Tibial nerve (tissue), 4 donors: ENCODE data around the gene VOPP1. TPM values are rescaled to one million over a fixed set of nuclear protein-coding genes. Genes with fewer than 3 reads are reported as not detected.

Source experiments
- DNase-seq, 2 donors: peaks; one replicate each; pipeline ENCODE4 v3.0.0-alpha.2; 2019; ENCODE audit warnings: low spot score in 2 of 2
- H3K27ac ChIP-seq, 4 donors: fragments of 200-600 bp; sonication (generic) in 3 of 4; one replicate each; pipeline ENCODE4 v1.5.1; 2017 to 2019; ENCODE audit warnings: mild to moderate bottlenecking in 1 of 4
- H3K27me3 ChIP-seq, 2 donors: fragments of 200-600 bp; sonication (generic) in 1 of 2; one replicate each; pipeline versions ENCODE4 v1.5.1 to v1.6.0; 2017 to 2019
- H3K36me3 ChIP-seq, 3 donors: fragments of 200-600 bp; sonication (generic); one replicate each; pipeline ENCODE4 v1.5.1; 2018 to 2019
- H3K4me1 ChIP-seq, 4 donors: fragments of 200-600 bp; sonication (generic) in 3 of 4; one replicate each; pipeline ENCODE4 v1.5.1; 2017 to 2019
- H3K4me3 ChIP-seq, 4 donors: fragments of 200-600 bp; sonication (generic) in 3 of 4; one replicate each; pipeline ENCODE4 v1.5.1; 2017 to 2019; ENCODE audit warnings: mild to moderate bottlenecking in 1 of 4, moderate library complexity in 1 of 4
- H3K9me3 ChIP-seq, 4 donors: fragments of 200-600 bp; sonication (generic) in 3 of 4; one replicate each; pipeline ENCODE4 v1.5.1; 2017 to 2019
- EP300 ChIP-seq, 2 donors: sonication (generic); formaldehyde crosslinking; IDR thresholded peaks; one replicate each; pipeline ENCODE4 v1.6.1; 2017; ENCODE audit warnings: antibody characterized with exemption in 2 of 2, mild to moderate bottlenecking in 1 of 2
- POLR2A ChIP-seq, 2 donors: fragments of 450-650 bp; IDR thresholded peaks; one replicate each; pipeline ENCODE4 v1.6.1; 2017; ENCODE audit warnings: antibody characterized with exemption in 2 of 2, mild to moderate bottlenecking in 2 of 2, moderate library complexity in 2 of 2
- WGBS, 2 donors: methylation state at CpG; one replicate each; pipeline ENCODE4 v1.1.5; 2018; 5-methylcytosine and 5-hydroxymethylcytosine counted together
- total RNA-seq, 4 donors: library from RNA; depleted of rRNA; stranded (reverse); fragments of >200 nt; gene quantifications; one replicate each; pipeline ENCODE4 v1.1.0, GENCODE V29; 2016
- TF ChIP-seq, protein P1 (sequence below), 5 experiments: fragments of 200-600 bp in 3 of 5; fragments of 450-650 bp in 2 of 5; sonication (generic) in 3 of 5; IDR thresholded peaks; one replicate each; pipeline ENCODE4 v1.5.1; 2016 to 2019; ENCODE audit warnings: antibody characterized with exemption in 5 of 5, mild to moderate bottlenecking in 3 of 5, moderate library complexity in 2 of 5

VOPP1 gene
- total RNA-seq, 4 donors from 2014 or later: 49.2 to 58.5 (median 54.8) TPM

DNA sequence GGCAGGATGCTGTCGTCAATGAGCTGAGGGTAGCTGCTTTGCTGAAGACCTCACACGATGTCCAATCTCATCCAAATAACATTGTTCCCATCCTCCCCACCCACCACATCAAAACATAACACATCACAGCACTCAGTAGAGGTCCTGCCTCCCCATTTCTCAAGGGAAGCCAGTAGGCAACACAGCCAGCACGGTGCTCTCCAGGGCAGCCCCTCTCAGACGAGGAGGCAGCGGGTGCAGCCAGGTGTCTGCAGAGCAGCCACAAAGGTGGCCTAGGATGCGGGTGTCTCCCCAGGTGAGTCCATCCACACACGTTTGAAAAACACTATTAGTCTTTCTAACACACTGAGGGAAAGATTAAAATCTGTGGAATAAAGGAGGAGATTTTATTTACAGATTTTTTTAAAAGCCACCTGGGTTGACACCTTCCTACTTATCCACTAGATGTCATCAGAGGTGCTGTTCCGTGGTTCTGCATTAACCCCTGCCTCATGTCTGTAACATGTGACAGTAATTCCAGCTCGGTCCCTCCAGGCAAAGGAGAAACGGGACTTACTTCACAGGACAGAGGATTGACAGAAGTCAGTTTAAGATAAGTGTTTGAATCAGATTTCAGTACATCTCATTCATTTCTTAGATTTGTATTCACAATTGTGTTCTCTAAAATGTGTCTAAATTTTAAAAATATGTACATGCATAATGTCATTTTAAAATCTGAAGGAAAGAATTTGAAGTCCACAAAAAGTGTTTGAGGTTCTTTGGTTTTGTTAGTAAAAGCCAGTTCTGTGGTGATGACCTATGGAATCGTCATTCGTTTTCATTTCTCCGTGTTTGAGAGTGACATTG lies 139.1 kb downstream of the VOPP1 start:
- WGBS, 2 donors: 58% methylated on average over 13 of the region's 13 CpGs
- Histone ChIP-seq H3K4me3 (no peak overlapping the region), H3K27ac (no peak overlapping the region), H3K27me3 (no peaks in the 10 kb centered on the region), H3K36me3 (peaks cover 0 to 18% (median 0%) of the 10 kb centered on the region in 3 donors), H3K4me1 (no peaks in the 10 kb centered on the region), H3K9me3 (no peaks in the 10 kb centered on the region)
- no peak for TF ChIP-seq POLR2A (IDR thresholded peaks at IDR 0.05)
- TF ChIP-seq, protein P1, sequence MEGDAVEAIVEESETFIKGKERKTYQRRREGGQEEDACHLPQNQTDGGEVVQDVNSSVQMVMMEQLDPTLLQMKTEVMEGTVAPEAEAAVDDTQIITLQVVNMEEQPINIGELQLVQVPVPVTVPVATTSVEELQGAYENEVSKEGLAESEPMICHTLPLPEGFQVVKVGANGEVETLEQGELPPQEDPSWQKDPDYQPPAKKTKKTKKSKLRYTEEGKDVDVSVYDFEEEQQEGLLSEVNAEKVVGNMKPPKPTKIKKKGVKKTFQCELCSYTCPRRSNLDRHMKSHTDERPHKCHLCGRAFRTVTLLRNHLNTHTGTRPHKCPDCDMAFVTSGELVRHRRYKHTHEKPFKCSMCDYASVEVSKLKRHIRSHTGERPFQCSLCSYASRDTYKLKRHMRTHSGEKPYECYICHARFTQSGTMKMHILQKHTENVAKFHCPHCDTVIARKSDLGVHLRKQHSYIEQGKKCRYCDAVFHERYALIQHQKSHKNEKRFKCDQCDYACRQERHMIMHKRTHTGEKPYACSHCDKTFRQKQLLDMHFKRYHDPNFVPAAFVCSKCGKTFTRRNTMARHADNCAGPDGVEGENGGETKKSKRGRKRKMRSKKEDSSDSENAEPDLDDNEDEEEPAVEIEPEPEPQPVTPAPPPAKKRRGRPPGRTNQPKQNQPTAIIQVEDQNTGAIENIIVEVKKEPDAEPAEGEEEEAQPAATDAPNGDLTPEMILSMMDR (IDR thresholded peaks at IDR 0.05): peak in 4 of 5 experiments; percentile 19 to 32 (median 30)
- DNase-seq: no peak

DNA sequence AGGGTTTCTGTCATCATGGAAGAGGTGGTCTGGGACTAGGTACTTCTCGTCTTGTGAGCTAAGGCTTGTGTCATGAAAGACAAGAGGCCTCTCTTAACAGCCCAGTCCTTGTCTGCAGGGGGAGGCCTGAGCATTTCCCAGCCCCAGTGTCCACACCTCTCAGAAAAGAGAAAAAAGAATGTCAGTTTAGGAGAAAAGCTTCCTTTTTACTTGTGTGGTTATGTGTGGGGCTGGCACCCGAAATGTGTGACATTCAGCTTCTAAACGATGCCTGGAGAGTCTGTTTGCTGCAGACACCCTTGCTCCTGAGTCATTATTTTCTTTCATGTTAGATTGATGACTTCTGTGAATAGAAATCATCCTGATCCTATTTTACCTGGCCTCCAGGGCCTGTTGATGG lies 139.8 kb downstream of the VOPP1 start:
- no peak overlapping the region for H3K4me3 ChIP-seq
- no peak for DNase-seq
- H3K27me3 ChIP-seq: no peaks in the 10 kb centered on the region
- peaks cover 0 to 23% (median 0%) of the 10 kb centered on the region in 3 donors for H3K36me3 ChIP-seq
- TF ChIP-seq POLR2A (IDR thresholded peaks at IDR 0.05): no peak
- TF ChIP-seq EP300 (IDR thresholded peaks at IDR 0.05): no peak
- TF ChIP-seq, protein P1 (IDR thresholded peaks at IDR 0.05): no peak
- no peaks in the 10 kb centered on the region for H3K4me1 ChIP-seq
- 66 to 72% methylated on average over 3 of the region's 3 CpGs for WGBS, 2 donors
- no peak overlapping the region for H3K27ac ChIP-seq
- H3K9me3 ChIP-seq: no peaks in the 10 kb centered on the region

DNA sequence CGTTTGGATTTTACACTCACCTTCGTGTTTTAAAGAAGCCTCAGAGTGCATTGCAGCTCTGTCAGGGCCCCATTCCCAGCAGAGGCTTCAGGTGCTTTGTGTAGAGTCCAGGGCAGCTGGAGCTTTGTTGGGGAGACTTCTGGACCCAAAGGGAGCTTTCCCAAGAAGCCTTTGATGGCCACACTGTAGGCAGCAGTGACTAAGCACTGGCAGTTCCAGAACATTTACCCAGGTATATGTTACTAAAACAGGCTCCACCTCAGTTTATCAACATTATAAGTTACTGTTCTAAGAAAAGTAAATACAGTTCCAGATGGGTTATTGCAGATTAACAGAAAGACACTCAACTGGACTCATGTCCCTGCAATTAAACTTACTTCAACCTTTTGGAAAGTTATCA lies 140.4 kb downstream of the VOPP1 start:
- 32 to 51% methylated on average over 2 of the region's 2 CpGs for WGBS, 2 donors
- H3K36me3 ChIP-seq: peaks cover 0 to 23% (median under 1%) of the 10 kb centered on the region in 3 donors
- no peaks in the 10 kb centered on the region for H3K4me1 ChIP-seq
- DNase-seq: no peak
- H3K9me3 ChIP-seq: no peaks in the 10 kb centered on the region
- no peaks in the 10 kb centered on the region for H3K27me3 ChIP-seq
- no peak overlapping the region for H3K27ac ChIP-seq
- no peak for TF ChIP-seq POLR2A (IDR thresholded peaks at IDR 0.05)
- TF ChIP-seq, protein P1 (IDR thresholded peaks at IDR 0.05): no peak
- no peak overlapping the region for H3K4me3 ChIP-seq

DNA sequence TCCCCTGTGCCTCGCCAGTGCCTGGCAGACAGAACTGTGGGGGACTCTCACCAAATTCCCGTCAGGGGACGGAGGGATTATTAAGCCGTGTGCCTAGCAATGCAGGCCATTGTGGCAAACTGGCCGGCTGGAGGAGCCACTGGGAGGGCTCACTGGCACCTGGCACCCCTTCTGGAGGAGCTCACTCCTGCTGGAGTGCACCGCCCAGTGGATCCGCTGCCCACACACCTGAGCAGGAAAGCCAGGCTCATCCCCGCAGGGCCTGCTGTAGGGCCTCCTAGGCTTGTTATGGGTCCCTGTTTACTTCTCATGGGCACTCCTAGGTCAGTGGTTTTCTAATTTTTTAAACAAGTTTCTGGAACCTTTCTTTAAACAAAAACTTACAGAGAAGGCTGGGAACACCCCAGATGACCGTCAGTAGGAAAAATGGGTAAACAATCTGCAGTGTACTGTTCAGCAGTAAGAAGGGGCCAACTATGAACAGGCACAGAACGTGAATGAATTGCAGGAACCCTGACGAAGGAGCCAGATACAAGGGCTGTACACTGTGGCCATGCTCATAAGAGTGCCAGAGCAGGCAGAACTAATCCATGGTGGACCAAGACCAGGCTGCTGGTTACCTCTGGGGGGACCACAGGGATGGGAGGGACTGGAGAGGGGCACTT lies 142.3 kb downstream of the VOPP1 start:
- Histone ChIP-seq H3K4me1 (no peaks in the 10 kb centered on the region), H3K36me3 (peaks cover 0 to 42% (median 15%) of the 10 kb centered on the region in 3 donors), H3K27ac (no peak overlapping the region), H3K9me3 (no peaks in the 10 kb centered on the region), H3K4me3 (no peak overlapping the region), H3K27me3 (no peaks in the 10 kb centered on the region)
- no peak for TF ChIP-seq EP300 (IDR thresholded peaks at IDR 0.05)
- no peak for TF ChIP-seq POLR2A (IDR thresholded peaks at IDR 0.05)
- TF ChIP-seq, protein P1 (IDR thresholded peaks at IDR 0.05): no peak
- DNase-seq: no peak
- 73 to 81% methylated on average over 7 to 11 of the region's 11 CpGs for WGBS, 2 donors

DNA sequence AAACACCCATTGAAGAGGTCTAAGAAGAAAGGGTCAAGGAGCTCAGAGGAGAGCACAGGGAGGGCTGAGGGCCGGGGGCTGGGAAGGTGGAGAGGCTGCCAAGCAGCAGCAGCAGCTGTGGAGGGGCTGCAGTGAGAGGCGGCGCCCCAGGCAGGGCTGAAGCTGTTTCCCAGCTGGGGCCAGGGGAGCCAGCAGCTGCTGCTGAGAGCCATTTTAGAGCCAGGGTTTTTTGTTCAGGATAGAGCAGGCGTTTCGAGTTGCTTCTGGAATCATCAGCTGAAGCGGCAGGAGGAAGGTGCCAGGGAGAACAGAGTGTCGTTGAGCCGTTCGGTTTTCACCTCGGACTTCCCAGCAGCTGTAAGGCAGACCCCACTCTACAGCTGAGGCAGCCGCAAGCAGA lies 144.5 kb downstream of the VOPP1 start:
- no peak for DNase-seq
- 50 to 69% methylated on average over 11 of the region's 11 CpGs for WGBS, 2 donors
- H3K27me3 ChIP-seq: no peaks in the 10 kb centered on the region
- peaks cover 0 to 52% (median 15%) of the 10 kb centered on the region in 3 donors for H3K36me3 ChIP-seq
- H3K4me3 ChIP-seq: no peak overlapping the region
- H3K9me3 ChIP-seq: no peaks in the 10 kb centered on the region
- no peak for TF ChIP-seq EP300 (IDR thresholded peaks at IDR 0.05)
- no peak overlapping the region for H3K27ac ChIP-seq
- H3K4me1 ChIP-seq: no peaks in the 10 kb centered on the region
